Tibial nerve (tissue), 4 donors: ENCODE data around the gene MAN2A1.
"Not testable (repeated sequence)": the region's sequence is repeated elsewhere in the genome, so short reads cannot be mapped to it uniquely, and the experiment has no call there.

Experiments used
- EP300 ChIP-seq, 2 donors: sonication (generic); formaldehyde crosslinking; IDR thresholded peaks; one replicate each; pipeline ENCODE4 v1.6.1; 2017; ENCODE audit warnings: antibody characterized with exemption in 2 of 2, mild to moderate bottlenecking in 1 of 2
- POLR2A ChIP-seq, 2 donors: fragments of 450-650 bp; IDR thresholded peaks; one replicate each; pipeline ENCODE4 v1.6.1; 2017; ENCODE audit warnings: antibody characterized with exemption in 2 of 2, mild to moderate bottlenecking in 2 of 2, moderate library complexity in 2 of 2
- TF ChIP-seq, protein P1 (sequence below), 5 experiments: fragments of 200-600 bp in 3 of 5; fragments of 450-650 bp in 2 of 5; sonication (generic) in 3 of 5; IDR thresholded peaks; one replicate each; pipeline ENCODE4 v1.5.1; 2016 to 2019; ENCODE audit warnings: antibody characterized with exemption in 5 of 5, mild to moderate bottlenecking in 3 of 5, moderate library complexity in 2 of 5

DNA sequence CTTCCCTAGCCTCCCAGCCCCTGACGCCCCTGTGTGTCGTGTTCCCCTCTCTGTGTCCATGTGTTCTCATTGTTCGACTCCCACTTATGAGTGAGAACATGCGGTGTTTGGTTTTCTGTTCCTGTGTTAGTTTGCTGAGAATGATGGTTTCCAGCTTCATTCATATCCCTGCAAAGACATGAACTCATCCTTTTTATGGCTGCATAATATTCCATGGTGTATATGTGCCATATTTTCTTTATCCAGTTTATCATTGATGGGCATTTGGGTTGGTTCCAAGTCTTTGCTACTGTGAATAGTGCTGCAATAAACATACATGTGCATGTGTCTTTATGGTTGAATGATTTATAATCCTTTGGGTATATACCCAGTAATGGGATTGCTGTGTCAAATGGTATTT, 70.4 kb downstream of the MAN2A1 start:
- TF ChIP-seq POLR2A, EP300 (IDR thresholded peaks at IDR 0.05): not testable (repeated sequence)
- TF ChIP-seq, protein P1, sequence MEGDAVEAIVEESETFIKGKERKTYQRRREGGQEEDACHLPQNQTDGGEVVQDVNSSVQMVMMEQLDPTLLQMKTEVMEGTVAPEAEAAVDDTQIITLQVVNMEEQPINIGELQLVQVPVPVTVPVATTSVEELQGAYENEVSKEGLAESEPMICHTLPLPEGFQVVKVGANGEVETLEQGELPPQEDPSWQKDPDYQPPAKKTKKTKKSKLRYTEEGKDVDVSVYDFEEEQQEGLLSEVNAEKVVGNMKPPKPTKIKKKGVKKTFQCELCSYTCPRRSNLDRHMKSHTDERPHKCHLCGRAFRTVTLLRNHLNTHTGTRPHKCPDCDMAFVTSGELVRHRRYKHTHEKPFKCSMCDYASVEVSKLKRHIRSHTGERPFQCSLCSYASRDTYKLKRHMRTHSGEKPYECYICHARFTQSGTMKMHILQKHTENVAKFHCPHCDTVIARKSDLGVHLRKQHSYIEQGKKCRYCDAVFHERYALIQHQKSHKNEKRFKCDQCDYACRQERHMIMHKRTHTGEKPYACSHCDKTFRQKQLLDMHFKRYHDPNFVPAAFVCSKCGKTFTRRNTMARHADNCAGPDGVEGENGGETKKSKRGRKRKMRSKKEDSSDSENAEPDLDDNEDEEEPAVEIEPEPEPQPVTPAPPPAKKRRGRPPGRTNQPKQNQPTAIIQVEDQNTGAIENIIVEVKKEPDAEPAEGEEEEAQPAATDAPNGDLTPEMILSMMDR (IDR thresholded peaks at IDR 0.05): not testable (repeated sequence)
